Sigmoid colon (tissue), 7 donors: ENCODE measurements around the gene ACSL5. TPM values are rescaled to one million over a fixed set of nuclear protein-coding genes. Genes with fewer than 3 reads are reported as not detected.
"Not testable (repeated sequence)": the region's sequence is repeated elsewhere in the genome, so short reads cannot be mapped to it uniquely, and the experiment has no call there.

ENCODE experiments used
- DNase-seq: peaks from one replicate; pipeline ENCODE4 v3.0.0-alpha.2; 2019
- H3K27ac ChIP-seq, 4 donors: fragments of 200-600 bp; sonication (generic); one replicate each; pipeline ENCODE4 v1.5.1; 2016 to 2019; ENCODE audit warnings: mild to moderate bottlenecking in 1 of 4
- H3K27me3 ChIP-seq, 3 donors: fragments of 200-600 bp; sonication (generic); one replicate each; pipeline ENCODE4 v1.5.1; 2019; ENCODE audit warnings: mild to moderate bottlenecking in 1 of 3
- H3K36me3 ChIP-seq, 4 donors: fragments of 200-600 bp; sonication (generic); one replicate each; pipeline ENCODE4 v1.5.1; 2016 to 2019
- H3K4me1 ChIP-seq, 4 donors: fragments of 200-600 bp; sonication (generic); one replicate each; pipeline ENCODE4 v1.5.1; 2017 to 2019
- H3K4me3 ChIP-seq, 4 donors: fragments of 200-600 bp; sonication (generic); one replicate each; pipeline ENCODE4 v1.5.1; 2017 to 2019; ENCODE audit warnings: mild to moderate bottlenecking in 2 of 4, moderate library complexity in 1 of 4
- H3K9me3 ChIP-seq, 4 donors: fragments of 200-600 bp in 3 of 4; sonication (generic) in 3 of 4; one replicate each; pipeline versions ENCODE4 v1.5.1 to v1.6.1; 2013 to 2019
- CTCF ChIP-seq, 4 experiments: fragments of 450-650 bp in 3 of 4; fragments of 200-600 bp in 1 of 4; IDR thresholded peaks; one replicate each; pipeline ENCODE4 v1.5.1; 2016 to 2019; ENCODE audit warnings: antibody characterized with exemption in 4 of 4, mild to moderate bottlenecking in 3 of 4, moderate library complexity in 2 of 4
- EP300 ChIP-seq, 4 donors: sonication (generic); formaldehyde crosslinking; IDR thresholded peaks; one replicate each; pipeline ENCODE4 v1.6.1; 2017; ENCODE audit warnings: antibody characterized with exemption in 4 of 4
- POLR2A ChIP-seq, 2 donors: fragments of 450-650 bp; IDR thresholded peaks; one replicate each; pipeline ENCODE4 v1.6.1; 2016; ENCODE audit warnings: antibody characterized with exemption in 2 of 2, mild to moderate bottlenecking in 2 of 2, moderate library complexity in 2 of 2
- POLR2AphosphoS5 ChIP-seq, 4 donors: sonication (generic); formaldehyde crosslinking; IDR thresholded peaks; one replicate each; pipeline ENCODE4 v1.6.1; 2017; ENCODE audit warnings: antibody characterized with exemption in 4 of 4
- WGBS, 2 donors: extraction: QIAGEN DNeasy Blood & Tissue Kit; methylation state at CpG; one replicate each; pipeline ENCODE4 v1.1.7; 2013; 5-methylcytosine and 5-hydroxymethylcytosine counted together
- intact Hi-C: fragments of 100-400 bp; cut with DNase I; formaldehyde crosslinking; loops from one replicate; pipeline ENCODE4 v1.15.1; 2023
- polyA plus RNA-seq, 3 donors: library from polyadenylated mRNA; stranded (reverse); fragments of 200-250 nt; gene quantifications; one replicate each; pipeline ENCODE4 v1.2.3, GENCODE V29; 2013
- total RNA-seq, 4 donors: library from RNA; depleted of rRNA; stranded (reverse); fragments of >200 nt; gene quantifications; one replicate each; pipeline ENCODE4 v1.1.0, GENCODE V29; 2016
- donor health status: healthy with polysubstance abuse.
- donor health status: Bipolar disorder and iron deficiency.
- donor health status: healthy.

Gene ACSL5
- total and polyA plus RNA-seq, 7 donors = 5.3 to 96.8 (median 9.4) TPM

DNA sequence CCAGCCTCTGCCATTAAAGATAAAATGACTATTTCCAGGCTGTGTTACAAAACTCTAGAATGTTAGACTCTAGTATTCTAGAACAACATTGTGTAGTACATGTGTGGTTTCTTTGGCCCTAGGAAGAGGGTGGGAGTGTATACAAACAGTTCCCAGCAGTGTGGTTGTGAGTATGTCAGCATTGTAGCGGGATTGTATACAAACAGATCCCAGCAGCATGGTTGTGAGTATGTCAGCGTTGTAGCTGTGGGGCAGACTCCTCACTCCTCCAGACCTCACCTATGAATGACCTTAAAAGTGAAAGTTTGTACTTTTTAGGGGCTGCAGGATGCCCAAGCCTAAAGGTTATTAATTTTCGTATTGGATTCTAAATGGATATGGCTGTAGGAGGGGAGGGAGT, 6.9 kb upstream of the ACSL5 start:
- intact Hi-C loops = no loop called here
- Histone ChIP-seq H3K27ac (no peak overlapping the region), H3K4me3 (no peak overlapping the region), H3K4me1 (peaks cover 0 to 9% (median 3%) of the 10 kb centered on the region in 4 donors), H3K27me3 (no peaks in the 10 kb centered on the region), H3K9me3 (no peaks in the 10 kb centered on the region), H3K36me3 (no peaks in the 10 kb centered on the region)
- no peak for DNase-seq
- 78 to 88% methylated on average over 3 of the region's 3 CpGs for WGBS, 2 donors
- no peak for TF ChIP-seq CTCF (IDR thresholded peaks at IDR 0.05)
- TF ChIP-seq POLR2A (IDR thresholded peaks at IDR 0.05) = no peak
- TF ChIP-seq EP300 (IDR thresholded peaks at IDR 0.05) = no peak
- TF ChIP-seq POLR2AphosphoS5 (IDR thresholded peaks at IDR 0.05) = no peak

GRCh38 chr10:112367516-112367915, 6.4 kb upstream of the ACSL5 start:
- Histone ChIP-seq H3K36me3 (no peaks in the 10 kb centered on the region), H3K9me3 (no peaks in the 10 kb centered on the region), H3K4me3 (no peak overlapping the region), H3K4me1 (peaks cover 0 to 4% (median under 1%) of the 10 kb centered on the region in 4 donors), H3K27ac (no peak overlapping the region), H3K27me3 (no peaks in the 10 kb centered on the region)
- DNase-seq = no peak
- intact Hi-C loops = no loop called here
- TF ChIP-seq CTCF (IDR thresholded peaks at IDR 0.05) (no peak), POLR2A (IDR thresholded peaks at IDR 0.05) (no peak), EP300 (IDR thresholded peaks at IDR 0.05) (no peak), POLR2AphosphoS5 (IDR thresholded peaks at IDR 0.05) (no peak)
- WGBS, 2 donors = 90 to 95% methylated on average over 4 of the region's 4 CpGs

DNA sequence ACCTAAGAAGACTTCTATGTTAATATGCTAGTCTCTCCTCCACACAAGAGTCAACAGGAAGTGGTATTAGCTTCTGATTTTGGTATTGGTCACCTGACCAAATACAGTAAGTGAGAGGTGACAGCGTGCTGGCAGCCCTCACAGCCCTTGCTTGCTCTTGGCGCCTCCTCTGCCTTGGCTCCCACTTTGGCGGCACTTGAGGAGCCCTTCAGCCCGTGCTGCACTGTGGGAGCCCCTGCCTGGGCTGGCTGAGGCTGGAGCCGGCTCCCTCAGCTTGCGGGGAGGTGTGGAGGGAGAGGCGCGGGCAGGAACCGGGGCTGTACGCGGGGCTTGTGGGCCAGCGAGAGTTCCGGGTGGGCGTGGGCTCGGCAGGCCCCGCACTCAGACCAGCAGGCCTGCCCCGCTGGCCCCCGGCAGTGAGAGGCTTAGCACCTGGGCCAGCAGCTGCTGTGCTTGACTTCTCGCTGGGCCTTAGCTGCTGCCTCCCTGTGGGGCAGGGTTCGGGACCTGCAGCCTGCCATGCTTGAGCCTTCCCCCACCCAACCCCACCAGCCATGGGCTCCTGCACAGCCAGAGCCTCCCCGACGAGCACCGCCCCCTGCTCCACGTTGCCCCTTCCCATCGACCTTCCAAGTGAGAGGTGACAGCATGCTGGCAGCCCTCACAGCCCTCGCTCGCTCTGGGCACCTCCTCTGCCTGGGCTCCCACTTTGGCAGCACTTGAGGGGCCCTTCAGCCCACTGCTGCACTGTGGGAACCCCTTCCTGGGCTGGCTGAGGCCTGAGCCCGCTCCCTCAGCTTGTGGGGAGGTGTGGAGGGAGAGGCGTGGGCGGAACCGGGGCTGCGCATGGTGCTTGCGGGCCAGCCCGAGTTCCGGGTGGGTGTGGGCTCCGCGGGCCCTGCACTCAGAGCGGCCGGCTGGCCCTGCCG, 4.2 kb upstream of the ACSL5 start:
- Histone ChIP-seq H3K4me3 (no peak overlapping the region), H3K27ac (no peak overlapping the region), H3K27me3 (no peaks in the 10 kb centered on the region), H3K4me1 (no peaks in the 10 kb centered on the region), H3K9me3 (no peaks in the 10 kb centered on the region), H3K36me3 (no peaks in the 10 kb centered on the region)
- no peak for DNase-seq
- intact Hi-C loops = no loop called here
- no peak for TF ChIP-seq CTCF (IDR thresholded peaks at IDR 0.05)
- no peak for TF ChIP-seq EP300 (IDR thresholded peaks at IDR 0.05)
- no peak for TF ChIP-seq POLR2A (IDR thresholded peaks at IDR 0.05)
- TF ChIP-seq POLR2AphosphoS5 (IDR thresholded peaks at IDR 0.05) = no peak
- WGBS, 2 donors = 93 to 94% methylated on average over 40 of the region's 40 CpGs

- no peak overlapping the region for H3K4me3 ChIP-seq
- TF ChIP-seq CTCF (IDR thresholded peaks at IDR 0.05) (no peak), POLR2A (IDR thresholded peaks at IDR 0.05) (no peak), POLR2AphosphoS5 (IDR thresholded peaks at IDR 0.05) (no peak), EP300 (IDR thresholded peaks at IDR 0.05) (no peak)
- H3K4me1 ChIP-seq = no peaks in the 10 kb centered on the region
- 96 to 98% methylated on average over 15 of the region's 15 CpGs for WGBS, 2 donors
- H3K27ac ChIP-seq = no peak overlapping the region
- H3K36me3 ChIP-seq = no peaks in the 10 kb centered on the region
- no peak for DNase-seq
- H3K27me3 ChIP-seq = no peaks in the 10 kb centered on the region
- intact Hi-C loops = no loop called here
- no peaks in the 10 kb centered on the region for H3K9me3 ChIP-seq
These were observed 3.5 kb upstream of the ACSL5 start for GRCh38 chr10:112370424-112370819.

DNA sequence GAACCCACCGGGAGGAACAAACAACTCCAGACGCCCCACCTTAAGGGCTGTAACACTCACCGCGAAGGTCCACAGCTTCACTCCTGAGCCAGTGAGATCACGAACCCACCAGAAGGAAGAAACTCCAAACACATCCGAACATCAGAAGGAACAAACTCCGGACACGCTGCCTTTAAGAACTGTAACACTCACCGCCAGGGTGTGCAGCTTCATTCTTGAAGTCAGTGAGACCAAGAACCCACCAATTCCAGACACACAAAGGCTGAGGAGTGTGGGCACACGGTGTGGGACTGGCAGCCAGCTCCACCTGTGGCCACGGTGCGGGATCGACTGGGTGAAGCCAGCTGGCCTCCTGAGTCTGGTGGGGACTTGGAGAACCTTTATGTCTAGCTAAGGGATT, 2.6 kb upstream of the ACSL5 start:
- H3K4me1 ChIP-seq, H3K9me3 ChIP-seq, H3K27me3 ChIP-seq, DNase-seq, H3K27ac ChIP-seq, H3K4me3 ChIP-seq, intact Hi-C loops, H3K36me3 ChIP-seq: not testable (repeated sequence)
- 95 to 97% methylated on average over 13 of the region's 13 CpGs for WGBS, 2 donors

DNA sequence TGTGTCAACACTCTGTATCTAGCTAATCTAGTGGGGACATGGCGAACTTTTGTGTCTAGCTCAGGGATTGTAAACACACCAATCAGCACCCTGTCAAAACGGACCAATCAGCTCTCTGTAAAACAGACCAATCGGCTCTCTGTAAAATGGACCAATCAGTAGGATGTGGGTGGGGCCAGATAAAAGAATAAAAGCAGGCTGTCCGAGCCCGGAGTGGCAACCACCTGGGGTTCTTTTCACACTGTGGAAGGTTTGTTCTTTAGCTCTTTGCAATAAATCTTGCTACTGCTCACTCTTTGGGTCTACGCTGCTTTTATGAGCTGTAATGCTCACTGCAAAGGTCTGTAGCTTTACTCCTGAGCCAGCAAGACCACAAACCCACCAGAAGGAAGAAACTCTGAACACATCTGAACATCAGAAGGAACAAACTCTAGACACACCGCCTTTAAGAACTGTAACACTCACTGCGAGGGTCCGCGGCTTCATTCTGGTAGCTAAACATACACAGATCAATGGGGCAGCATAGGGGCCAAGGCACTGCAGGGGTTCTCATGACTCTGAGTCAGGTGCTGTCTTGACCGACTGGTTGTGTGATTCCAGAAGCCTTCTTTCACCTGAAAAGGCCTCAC, 1.6 kb upstream of the ACSL5 start:
- H3K9me3 ChIP-seq, intact Hi-C loops, H3K4me3 ChIP-seq, H3K27me3 ChIP-seq, H3K27ac ChIP-seq, DNase-seq, H3K36me3 ChIP-seq, H3K4me1 ChIP-seq: not testable (repeated sequence)
- WGBS, 2 donors = 88 to 94% methylated on average over 11 of the region's 11 CpGs
